ENCODE results near the gene SOX1.

The SOX1 gene

DNA sequence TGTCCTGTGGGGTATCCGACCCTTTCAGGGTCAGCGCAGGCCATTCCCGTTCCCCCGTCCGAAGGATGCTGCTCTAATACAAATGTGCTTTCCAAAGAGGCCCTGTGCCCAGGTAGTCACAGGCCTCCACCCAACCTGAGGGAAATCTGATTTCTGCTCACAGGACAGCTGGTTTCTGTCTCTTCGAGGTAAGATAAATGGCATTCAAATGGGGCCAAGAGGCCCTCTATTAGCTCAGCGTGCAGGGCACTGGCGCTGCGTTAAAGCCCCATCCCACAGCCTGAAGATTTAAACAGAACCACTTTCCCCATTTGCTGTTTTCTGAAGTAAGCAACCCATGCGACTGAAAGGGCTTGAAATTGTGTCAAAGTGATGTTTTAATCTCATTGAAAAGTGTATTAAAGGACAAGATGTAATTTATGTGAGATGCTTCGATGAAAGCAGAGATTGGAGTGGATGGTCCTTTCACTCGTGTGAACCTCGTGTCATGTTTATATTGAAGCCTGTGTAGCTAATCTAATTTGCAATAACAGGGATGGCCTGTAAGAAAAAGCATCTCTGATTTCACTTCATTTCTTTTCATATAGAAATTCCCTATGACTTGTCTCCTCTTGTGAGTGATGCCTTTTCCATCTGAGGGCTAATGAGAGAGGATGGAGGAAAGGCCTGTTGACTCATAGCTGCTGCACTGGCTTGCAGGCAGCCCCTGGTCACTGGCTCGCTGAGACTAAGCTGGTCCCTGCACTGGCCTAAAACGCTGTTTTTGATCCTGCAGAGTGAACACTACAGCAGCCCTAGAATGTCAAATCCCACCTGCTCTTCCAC lies 7.3 kb upstream of the SOX1 start:
- DNase-seq = no peak

- no peak for DNase-seq
These were observed 6.6 kb upstream of the SOX1 start for GRCh38 chr13:112060282-112060830.

GRCh38 chr13:112060899-112061366 lies 6.0 kb upstream of the SOX1 start:
- no peak for DNase-seq

- DNase-seq = no peak
These were observed 5.4 kb upstream of the SOX1 start for GRCh38 chr13:112061367-112062061.

DNA sequence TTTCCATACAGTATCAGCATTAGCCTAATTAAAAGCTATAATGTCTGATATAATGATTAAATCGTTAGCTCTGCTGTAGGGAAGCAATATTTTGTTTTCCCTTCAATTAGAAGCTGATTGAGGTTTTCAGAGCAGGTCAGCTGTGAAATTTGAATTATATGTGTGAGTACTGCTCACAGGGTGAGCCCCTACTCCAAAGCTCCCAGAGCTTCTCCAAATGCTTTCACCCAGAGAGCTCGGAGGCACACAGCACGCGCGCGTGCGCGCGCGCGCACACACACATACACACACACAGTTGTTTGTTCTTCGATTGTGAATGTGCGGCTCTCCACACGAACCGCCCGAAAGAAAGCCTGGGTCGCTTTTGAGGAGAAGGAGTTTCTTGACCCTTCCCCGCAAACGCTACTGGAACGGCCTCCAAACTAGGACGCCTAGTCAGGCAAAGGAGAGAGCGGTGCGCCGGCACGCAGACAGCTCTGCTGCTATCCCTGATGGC lies 4.8 kb upstream of the SOX1 start:
- DNase-seq = no peak

GRCh38 chr13:112062571-112063570 lies 4.1 kb upstream of the SOX1 start:
- no peak for DNase-seq

GRCh38 chr13:112063807-112064206 lies 3.1 kb upstream of the SOX1 start:
- DNase-seq = no peak

DNA sequence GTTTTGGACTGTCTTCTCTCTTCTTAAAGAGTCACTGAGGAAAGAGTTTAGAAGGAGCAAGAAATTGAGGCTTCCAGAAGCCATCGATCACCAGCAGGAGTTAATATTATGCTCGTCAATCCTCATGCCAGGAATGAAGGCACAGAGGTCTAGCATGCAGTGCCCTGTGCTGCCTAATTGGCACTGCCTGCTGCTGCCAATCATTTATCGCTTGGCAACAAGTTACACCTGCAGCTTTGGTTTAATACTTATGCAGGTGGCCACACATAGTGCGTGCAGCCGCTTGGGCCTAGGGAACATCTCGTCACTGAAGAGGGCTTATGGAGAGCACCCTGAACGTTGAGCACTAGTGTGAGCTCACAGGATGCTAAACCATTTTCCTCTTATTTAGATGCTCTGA lies 2.7 kb upstream of the SOX1 start:
- no peak for DNase-seq

GRCh38 chr13:112065521-112065866 lies 1.5 kb upstream of the SOX1 start:
- DNase-seq = no peak

- DNase-seq = no peak
These were observed 904 bp upstream of the SOX1 start for GRCh38 chr13:112065867-112066623.

GRCh38 chr13:112066624-112067004 lies 335 bp upstream of the SOX1 start:
- peak; percentile 48 for DNase-seq

DNA sequence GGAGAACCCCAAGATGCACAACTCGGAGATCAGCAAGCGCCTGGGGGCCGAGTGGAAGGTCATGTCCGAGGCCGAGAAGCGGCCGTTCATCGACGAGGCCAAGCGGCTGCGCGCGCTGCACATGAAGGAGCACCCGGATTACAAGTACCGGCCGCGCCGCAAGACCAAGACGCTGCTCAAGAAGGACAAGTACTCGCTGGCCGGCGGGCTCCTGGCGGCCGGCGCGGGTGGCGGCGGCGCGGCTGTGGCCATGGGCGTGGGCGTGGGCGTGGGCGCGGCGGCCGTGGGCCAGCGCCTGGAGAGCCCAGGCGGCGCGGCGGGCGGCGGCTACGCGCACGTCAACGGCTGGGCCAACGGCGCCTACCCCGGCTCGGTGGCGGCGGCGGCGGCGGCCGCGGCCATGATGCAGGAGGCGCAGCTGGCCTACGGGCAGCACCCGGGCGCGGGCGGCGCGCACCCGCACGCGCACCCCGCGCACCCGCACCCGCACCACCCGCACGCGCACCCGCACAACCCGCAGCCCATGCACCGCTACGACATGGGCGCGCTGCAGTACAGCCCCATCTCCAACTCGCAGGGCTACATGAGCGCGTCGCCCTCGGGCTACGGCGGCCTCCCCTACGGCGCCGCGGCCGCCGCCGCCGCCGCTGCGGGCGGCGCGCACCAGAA lies 1.1 kb downstream of the SOX1 start:
- DNase-seq = no peak

GRCh38 chr13:112068540-112069060 lies 1.7 kb downstream of the SOX1 start:
- DNase-seq = no peak

DNA sequence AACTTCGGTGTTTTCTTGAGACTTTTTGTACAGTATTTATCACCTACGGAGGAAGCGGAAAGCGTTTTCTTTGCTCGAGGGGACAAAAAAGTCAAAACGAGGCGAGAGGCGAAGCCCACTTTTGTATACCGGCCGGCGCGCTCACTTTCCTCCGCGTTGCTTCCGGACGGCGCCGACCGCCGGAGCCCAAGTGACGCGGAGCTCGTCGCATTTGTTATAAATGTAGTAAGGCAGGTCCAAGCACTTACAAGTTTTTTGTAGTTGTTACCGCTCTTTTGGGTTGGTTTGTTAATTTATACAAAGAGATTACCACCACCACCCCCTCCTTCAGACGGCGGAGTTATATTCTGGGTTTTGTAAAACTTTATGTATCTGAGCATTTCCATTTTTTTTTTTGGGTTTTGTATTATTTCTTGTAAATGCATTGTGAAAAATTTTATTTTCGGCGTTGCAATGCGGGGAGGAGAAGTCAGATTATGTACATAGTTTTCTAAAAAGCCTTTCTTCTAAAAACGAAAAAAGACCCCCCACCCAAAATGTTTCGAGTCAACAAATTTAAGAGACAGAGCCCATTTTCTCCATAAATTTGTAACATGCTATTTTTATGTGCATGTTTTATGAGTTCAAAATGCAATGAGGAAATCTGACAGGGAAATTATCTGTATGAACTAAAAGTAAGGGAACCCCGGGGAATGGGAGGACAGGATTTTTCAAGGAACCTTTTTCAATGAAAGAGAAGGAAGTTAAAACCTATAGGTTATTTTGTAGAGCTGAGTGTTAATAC lies 2.3 kb downstream of the SOX1 start:
- no peak for DNase-seq

- no peak for DNase-seq
These were observed 2.9 kb downstream of the SOX1 start for GRCh38 chr13:112069845-112070251.

- DNase-seq = no peak
These were observed 4.3 kb downstream of the SOX1 start for GRCh38 chr13:112071102-112071722.

- no peak for DNase-seq
These were observed 5.0 kb downstream of the SOX1 start for GRCh38 chr13:112071723-112072533.

- no peak for DNase-seq
These were observed 5.7 kb downstream of the SOX1 start for GRCh38 chr13:112072534-112073244.

Data from activated gamma-delta T cell treated with Interleukin-2 at 50 U/mL for 16 hours (primary cell).